Mesenchymal stem cell (in vitro differentiated cells and primary cell): ENCODE results near the gene HOXC10.

Experiments
- DNase-seq: peaks from one replicate; pipeline ENCODE4 v3.0.0-alpha.2; 2013
- H2AFZ ChIP-seq: one replicate; pipeline ENCODE4 v1.6.1; 2013; ENCODE audit warnings: low read depth, mild to moderate bottlenecking, control low read depth, inconsistent platforms, low read length, moderate library complexity
- H2AK5ac ChIP-seq: 2 replicates; pipeline ENCODE4 v1.6.1; 2013; ENCODE audit warnings: low read length, moderate library complexity, mild to moderate bottlenecking, inconsistent platforms; ENCODE audit not compliant: severe bottlenecking
- H2BK120ac ChIP-seq: one replicate; pipeline ENCODE4 v1.6.1; 2013; ENCODE audit warnings: low read depth, mild to moderate bottlenecking, inconsistent platforms, low read length, moderate library complexity
- H2BK12ac ChIP-seq, 2 experiments: one replicate each; pipeline ENCODE4 v1.6.1; 2013; ENCODE audit warnings: inconsistent platforms in 2 of 2, low read length in 2 of 2, mild to moderate bottlenecking in 2 of 2, moderate library complexity in 2 of 2, control low read depth in 1 of 2
- H2BK15ac ChIP-seq: one replicate; pipeline ENCODE4 v1.6.1; 2013; ENCODE audit warnings: mild to moderate bottlenecking, low read depth, inconsistent platforms; ENCODE audit not compliant: poor library complexity, severe bottlenecking
- H2BK5ac ChIP-seq: 2 replicates; pipeline ENCODE4 v1.6.1; 2013; ENCODE audit warnings: low read depth, mild to moderate bottlenecking, low read length, control low read depth, inconsistent platforms; ENCODE audit not compliant: poor library complexity, severe bottlenecking
- H3K14ac ChIP-seq, 2 experiments: one replicate each; pipeline ENCODE4 v1.6.1; 2013; ENCODE audit warnings: inconsistent platforms in 2 of 2, low read length in 2 of 2, control low read depth in 1 of 2, mild to moderate bottlenecking in 1 of 2, moderate library complexity in 1 of 2
- H3K18ac ChIP-seq, 2 experiments: one replicate each; pipeline ENCODE4 v1.6.1; 2013; ENCODE audit warnings: inconsistent platforms in 2 of 2, low read length in 2 of 2, control low read depth in 1 of 2, low read depth in 1 of 2, mild to moderate bottlenecking in 1 of 2
- H3K23ac ChIP-seq, 2 experiments: one replicate each; pipeline ENCODE4 v1.6.1; 2013; ENCODE audit warnings: inconsistent platforms in 2 of 2, low read length in 2 of 2, mild to moderate bottlenecking in 2 of 2, moderate library complexity in 2 of 2, control low read depth in 1 of 2
- H3K27ac ChIP-seq: 2 replicates; pipeline ENCODE4 v1.5.1; 2013; ENCODE audit warnings: mild to moderate bottlenecking, moderate library complexity, low read length, control low read depth, inconsistent platforms; ENCODE audit not compliant: poor library complexity, severe bottlenecking
- H3K27me3 ChIP-seq, 2 experiments: 2 replicates each; pipeline versions ENCODE4 v1.6.1 to v1.7.0; 2013; ENCODE audit warnings: low read length in 2 of 2, mild to moderate bottlenecking in 2 of 2, moderate library complexity in 2 of 2, control low read depth in 1 of 2, inconsistent platforms in 1 of 2; ENCODE audit not compliant: control insufficient read depth in 1 of 2, insufficient read depth in 1 of 2
- H3K36me3 ChIP-seq, 2 experiments: 2 replicates each; pipeline versions ENCODE4 v1.6.1 to v1.7.0; 2013; ENCODE audit warnings: low read length in 2 of 2, control low read depth in 1 of 2, inconsistent platforms in 1 of 2, low read depth in 1 of 2, mild to moderate bottlenecking in 1 of 2; ENCODE audit not compliant: insufficient read depth in 2 of 2, control insufficient read depth in 1 of 2
- H3K4ac ChIP-seq, 2 experiments: one replicate each; pipeline ENCODE4 v1.6.1; 2013; ENCODE audit warnings: inconsistent platforms in 2 of 2, low read length in 2 of 2, mild to moderate bottlenecking in 2 of 2, moderate library complexity in 2 of 2, control low read depth in 1 of 2, low read depth in 1 of 2
- H3K4me1 ChIP-seq: 2 replicates; pipeline ENCODE4 v1.6.1; 2013; ENCODE audit warnings: low read depth, low read length, control low read depth; ENCODE audit not compliant: control insufficient read depth, insufficient read depth
- H3K4me2 ChIP-seq: 2 replicates; pipeline ENCODE4 v1.6.1; 2013; ENCODE audit warnings: low read length, mild to moderate bottlenecking, inconsistent platforms; ENCODE audit not compliant: poor library complexity, severe bottlenecking
- H3K4me3 ChIP-seq, 2 experiments: 2 replicates each; pipeline versions ENCODE4 v1.5.1 to v1.7.0; 2013; ENCODE audit warnings: low read length in 2 of 2, mild to moderate bottlenecking in 2 of 2, control low read depth in 1 of 2, low read depth in 1 of 2; ENCODE audit not compliant: insufficient read depth in 1 of 2
- H3K79me1 ChIP-seq: replicated peaks from 2 replicates; pipeline ENCODE4 v1.6.1; 2013; ENCODE audit warnings: mild to moderate bottlenecking, control low read depth, low read length, inconsistent platforms; ENCODE audit not compliant: poor library complexity, severe bottlenecking
- H3K9ac ChIP-seq: 2 replicates; pipeline ENCODE4 v1.7.0; 2013; ENCODE audit warnings: mild to moderate bottlenecking, low read length, moderate library complexity
- H3K9me3 ChIP-seq: 2 replicates; pipeline ENCODE4 v1.7.0; 2013; ENCODE audit warnings: mild to moderate bottlenecking, low read length; ENCODE audit not compliant: control insufficient read depth
- H4K8ac ChIP-seq: one replicate; pipeline ENCODE4 v1.6.1; 2013; ENCODE audit warnings: inconsistent platforms, mild to moderate bottlenecking, low read length, moderate library complexity
- H4K91ac ChIP-seq: one replicate; pipeline ENCODE4 v1.6.1; 2013; ENCODE audit warnings: mild to moderate bottlenecking, low read length, inconsistent platforms
- WGBS: methylation state at CpG from one replicate; pipeline ENCODE4 v1.1.7; 2013; ENCODE audit warnings: mixed read lengths; 5-methylcytosine and 5-hydroxymethylcytosine counted together

Gene HOXC10

DNA sequence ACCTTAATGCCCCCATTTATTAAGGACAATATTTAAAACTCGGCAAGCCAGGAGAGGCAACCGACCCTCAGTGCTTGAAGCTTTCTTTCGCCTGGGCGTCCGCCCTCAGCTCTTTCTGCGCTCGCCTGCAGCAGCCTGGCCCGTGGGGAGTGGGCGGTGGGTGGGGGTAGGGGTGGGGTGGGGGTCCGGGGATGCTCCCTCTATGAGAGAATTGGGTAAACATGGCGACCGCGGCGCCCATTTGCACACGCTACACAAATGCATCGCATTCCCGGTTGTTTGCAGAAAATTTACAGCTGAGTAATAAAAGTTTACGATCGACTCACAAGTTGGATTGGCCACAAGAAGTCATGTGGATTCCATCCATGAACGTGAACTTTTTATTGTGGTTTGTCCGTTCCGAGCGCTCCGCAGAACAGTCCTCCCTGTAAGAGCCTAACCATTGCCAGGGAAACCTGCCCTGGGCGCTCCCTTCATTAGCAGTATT, 31.6 kb downstream of the HOXC10 start:
- no peak overlapping the region for H3K14ac ChIP-seq
- H3K9ac ChIP-seq, result peak overlapping the region; percentile 96
- peaks cover 26% of the 10 kb centered on the region for H3K4me1 ChIP-seq
- no peak overlapping the region for H2BK12ac ChIP-seq
- H2BK120ac ChIP-seq, result peak overlapping the region; percentile 45
- H3K4me3 ChIP-seq, result peak overlapping the region in 1 of 2 experiments; percentile 91
- no peak overlapping the region for H4K8ac ChIP-seq
- H3K27me3 ChIP-seq, result no peaks in the 10 kb centered on the region
- H2BK15ac ChIP-seq, result peak overlapping the region; percentile 63
- H3K18ac ChIP-seq, result peak overlapping the region; percentile 5 to 91
- H3K79me1 ChIP-seq, result no peaks in the 10 kb centered on the region
- peak overlapping the region in 1 of 2 experiments; percentile 52 for H3K4ac ChIP-seq
- peak overlapping the region; percentile 60 for H2BK5ac ChIP-seq
- peak; percentile 93 for DNase-seq
- no peak overlapping the region for H2AK5ac ChIP-seq
- H3K27ac ChIP-seq, result peak overlapping the region; percentile 98
- no peak overlapping the region for H3K23ac ChIP-seq
- no peak overlapping the region for H2AFZ ChIP-seq
- H4K91ac ChIP-seq, result peak overlapping the region; percentile 95
- WGBS, result under 1% methylated on average over 19 of the region's 25 CpGs
- peak overlapping the region; percentile 63 for H3K4me2 ChIP-seq
- H3K36me3 ChIP-seq, result no peaks in the 10 kb centered on the region
- no peaks in the 10 kb centered on the region for H3K9me3 ChIP-seq

DNA sequence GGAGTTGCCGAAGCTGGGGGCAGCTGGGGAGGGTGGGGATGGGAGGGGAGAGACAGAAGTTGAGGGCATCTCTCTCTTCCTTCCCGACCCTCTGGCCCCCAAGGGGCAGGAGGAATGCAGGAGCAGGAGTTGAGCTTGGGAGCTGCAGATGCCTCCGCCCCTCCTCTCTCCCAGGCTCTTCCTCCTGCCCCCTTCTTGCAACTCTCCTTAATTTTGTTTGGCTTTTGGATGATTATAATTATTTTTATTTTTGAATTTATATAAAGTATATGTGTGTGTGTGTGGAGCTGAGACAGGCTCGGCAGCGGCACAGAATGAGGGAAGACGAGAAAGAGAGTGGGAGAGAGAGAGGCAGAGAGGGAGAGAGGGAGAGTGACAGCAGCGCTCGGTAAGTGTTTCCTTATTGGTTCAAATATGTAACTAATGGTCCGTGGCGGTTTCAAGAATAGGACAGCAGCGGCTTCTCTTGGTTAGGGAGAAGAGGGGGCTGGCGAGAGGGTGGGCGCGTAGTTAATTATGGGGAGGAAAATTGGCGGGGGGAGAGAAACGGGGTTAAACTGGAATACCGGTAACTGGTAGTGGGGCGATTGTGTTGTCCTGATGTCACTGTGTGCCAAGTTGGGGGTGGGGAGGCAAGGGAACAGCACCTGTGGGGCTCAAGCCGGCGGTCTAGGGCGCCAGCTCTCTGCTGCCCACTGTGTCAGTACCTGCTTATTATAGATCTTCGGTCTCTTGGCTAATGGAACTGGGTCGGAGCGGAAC, 32.3 kb downstream of the HOXC10 start:
- Histone ChIP-seq H3K79me1 (no peaks in the 10 kb centered on the region), H4K91ac (peak overlapping the region; percentile 75), H3K4me1 (peaks cover 30% of the 10 kb centered on the region), H3K9me3 (no peaks in the 10 kb centered on the region), H2AFZ (no peak overlapping the region), H3K27ac (peak overlapping the region; percentile 98), H2BK120ac (peak overlapping the region; percentile 56), H3K4me3 (peak overlapping the region; percentile 54 to 91), H2BK12ac (peak overlapping the region in 1 of 2 experiments; percentile 12), H3K4me2 (peak overlapping the region; percentile 49), H3K14ac (no peak overlapping the region), H3K27me3 (no peaks in the 10 kb centered on the region), H2BK5ac (peak overlapping the region; percentile 90), H3K36me3 (no peaks in the 10 kb centered on the region), H3K18ac (peak overlapping the region; percentile 34 to 73), H3K4ac (peak overlapping the region; percentile 68 to 88), H4K8ac (peak overlapping the region; percentile 66), H3K23ac (no peak overlapping the region), H2AK5ac (peak overlapping the region; percentile 49), H2BK15ac (peak overlapping the region; percentile 19), H3K9ac (peak overlapping the region; percentile 96)
- WGBS, result under 1% methylated on average over 20 of the region's 24 CpGs
- peak; percentile 80 for DNase-seq

DNA sequence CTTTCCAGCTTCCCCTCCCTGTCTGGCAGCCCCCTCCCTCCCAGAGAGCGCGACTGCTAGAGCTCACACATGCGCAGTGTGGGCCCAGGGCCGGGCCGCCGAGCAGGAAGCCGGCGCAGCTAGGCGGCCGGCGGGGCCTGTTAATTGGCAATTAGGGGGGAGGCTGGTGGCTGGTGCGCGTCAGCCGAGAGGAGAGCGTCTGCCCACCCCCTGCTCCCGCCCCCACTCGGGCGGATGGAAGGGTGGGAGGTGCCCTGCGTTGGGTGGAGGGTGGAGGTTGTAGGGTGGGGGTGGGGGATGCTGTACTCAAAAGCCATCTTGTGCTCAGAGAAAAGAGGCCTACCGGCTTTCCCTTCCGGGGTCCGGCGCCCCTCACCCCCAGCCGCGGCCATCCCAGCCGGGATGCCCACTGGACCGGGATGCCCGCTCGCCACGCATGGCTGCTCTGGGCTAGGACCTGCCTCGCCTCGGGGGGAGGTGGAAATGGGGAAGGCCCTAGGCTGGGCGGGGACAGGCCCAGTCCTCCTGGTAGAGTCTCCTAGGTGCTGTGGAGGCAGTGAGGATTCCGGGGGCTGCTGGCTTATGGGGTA, 33.0 kb downstream of the HOXC10 start:
- Histone ChIP-seq H2AK5ac (peak overlapping the region; percentile 3), H2BK5ac (peak overlapping the region; percentile 60), H3K79me1 (no peaks in the 10 kb centered on the region), H2BK15ac (peak overlapping the region; percentile 92), H4K8ac (peak overlapping the region; percentile 90), H3K14ac (peak overlapping the region in 1 of 2 experiments; percentile 75), H2AFZ (peak overlapping the region; percentile 3), H4K91ac (peak overlapping the region; percentile 100), H3K27ac (peak overlapping the region; percentile 98), H3K4ac (peak overlapping the region; percentile 87 to 99), H2BK120ac (peak overlapping the region; percentile 96), H3K4me3 (peak overlapping the region; percentile 54 to 91), H2BK12ac (peak overlapping the region in 1 of 2 experiments; percentile 69), H3K9me3 (no peaks in the 10 kb centered on the region), H3K36me3 (no peaks in the 10 kb centered on the region), H3K4me2 (peak overlapping the region; percentile 93), H3K18ac (peak overlapping the region; percentile 99), H3K4me1 (peaks cover 29% of the 10 kb centered on the region), H3K27me3 (no peaks in the 10 kb centered on the region), H3K9ac (peak overlapping the region; percentile 96), H3K23ac (peak overlapping the region; percentile 56 to 63)
- whole genome bisulfite sequencing, result 2% methylated on average over 32 of the region's 34 CpGs
- peak; percentile 96 for DNase-seq

DNA sequence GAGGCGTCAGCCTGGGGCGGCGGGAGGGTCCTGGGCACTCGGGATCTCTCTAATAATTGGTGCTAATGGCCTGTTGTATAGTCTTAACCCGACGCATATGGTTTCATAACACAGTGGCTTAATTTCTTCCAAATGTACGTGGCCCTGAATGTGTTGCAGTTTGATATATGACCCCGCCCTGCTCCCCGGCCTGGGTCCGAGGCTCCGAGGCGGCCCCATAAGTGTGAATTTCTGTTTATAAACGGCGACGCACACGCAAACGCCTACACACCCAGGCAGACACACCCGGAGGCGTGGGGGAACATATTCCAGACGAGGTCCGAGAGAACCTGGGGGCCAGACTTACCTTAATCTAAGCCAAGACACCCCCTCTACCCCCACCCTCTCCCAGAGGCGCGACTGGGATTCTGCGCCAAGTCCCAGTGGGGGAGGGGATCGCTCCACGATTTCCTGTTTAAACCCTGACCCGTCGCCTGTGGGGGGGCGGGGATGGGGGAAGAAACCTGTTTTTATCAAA, 33.6 kb downstream of the HOXC10 start:
- peak overlapping the region; percentile 100 for H2BK120ac ChIP-seq
- H3K27ac ChIP-seq, result peak overlapping the region; percentile 93
- peaks cover 27% of the 10 kb centered on the region for H3K4me1 ChIP-seq
- peak overlapping the region; percentile 96 for H3K9ac ChIP-seq
- H3K18ac ChIP-seq, result peak overlapping the region; percentile 99
- peak overlapping the region; percentile 90 for H2BK5ac ChIP-seq
- H3K36me3 ChIP-seq, result no peaks in the 10 kb centered on the region
- H2BK12ac ChIP-seq, result peak overlapping the region; percentile 50 to 69
- peak overlapping the region; percentile 93 for H3K4me2 ChIP-seq
- peak overlapping the region; percentile 92 for H2BK15ac ChIP-seq
- H3K23ac ChIP-seq, result peak overlapping the region; percentile 56 to 97
- H4K91ac ChIP-seq, result peak overlapping the region; percentile 100
- peak overlapping the region; percentile 54 to 91 for H3K4me3 ChIP-seq
- H2AFZ ChIP-seq, result peak overlapping the region; percentile 3
- peak overlapping the region; percentile 87 to 99 for H3K4ac ChIP-seq
- peak overlapping the region in 1 of 2 experiments; percentile 75 for H3K14ac ChIP-seq
- WGBS, result 3% methylated on average over 9 of the region's 29 CpGs
- peak; percentile 68 for DNase-seq
- H3K79me1 ChIP-seq, result no peaks in the 10 kb centered on the region
- peak overlapping the region; percentile 90 for H4K8ac ChIP-seq
- H2AK5ac ChIP-seq, result peak overlapping the region; percentile 3
- no peaks in the 10 kb centered on the region for H3K27me3 ChIP-seq
- H3K9me3 ChIP-seq, result no peaks in the 10 kb centered on the region
